NCI-H1930 (cell line): ENCODE data around the gene PCYOX1L.
"Not testable (repeated sequence)": the region's sequence is repeated elsewhere in the genome, so short reads cannot be mapped to it uniquely, and the experiment has no call there.

Experiments
- DNase-seq, 2 experiments: peaks; one replicate each; lab custom pipeline; 2025; lab: John Stamatoyannopoulos, UW

Gene PCYOX1L

DNA sequence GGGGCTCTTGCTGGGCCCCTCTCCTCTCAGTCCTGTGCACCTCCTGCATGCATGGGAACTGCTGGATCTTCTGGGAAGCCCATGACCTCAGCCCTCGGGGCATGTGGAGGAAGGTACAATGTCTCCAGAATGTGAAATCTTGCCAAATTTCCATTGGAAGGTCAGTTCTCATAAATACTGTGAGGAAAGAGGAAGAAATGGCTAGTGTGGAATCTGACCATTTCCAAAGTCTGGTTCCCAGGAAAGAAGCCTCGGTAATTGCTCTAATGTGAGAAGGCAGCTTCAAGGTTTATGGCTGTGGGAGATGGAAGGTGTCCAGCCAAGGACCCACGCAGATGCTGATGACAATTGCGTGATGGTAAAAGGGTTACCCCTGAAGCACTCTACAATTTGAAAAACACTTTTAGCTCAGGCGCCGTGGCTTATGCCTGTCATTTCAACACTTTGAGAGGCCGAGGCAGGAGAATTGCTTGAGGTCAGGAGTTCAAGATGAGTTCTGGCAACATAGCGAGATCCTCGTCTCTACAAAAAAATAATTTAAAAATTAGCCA, 29.3 kb downstream of the PCYOX1L start:
- no peak for DNase-seq

DNA sequence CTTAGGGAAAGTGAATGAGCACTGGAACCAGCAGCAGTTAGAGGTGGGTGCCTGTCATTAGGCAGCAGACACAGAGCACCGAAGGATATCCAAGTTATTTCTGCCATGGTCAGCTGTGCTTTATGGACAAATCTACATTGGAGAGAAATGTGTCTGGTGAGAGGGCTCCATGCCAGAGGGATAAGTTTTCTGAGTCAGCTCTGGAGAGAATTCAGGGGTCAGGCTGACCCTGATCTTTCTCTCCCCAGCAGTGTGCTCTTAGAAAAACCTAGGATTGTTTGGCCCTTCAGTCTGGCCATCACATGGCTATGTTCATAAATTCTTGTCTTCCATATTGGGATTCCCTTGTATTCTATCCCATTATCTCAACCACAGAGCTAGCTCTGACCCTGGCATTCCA, 30.1 kb downstream of the PCYOX1L start:
- DNase-seq, result no peak

DNA sequence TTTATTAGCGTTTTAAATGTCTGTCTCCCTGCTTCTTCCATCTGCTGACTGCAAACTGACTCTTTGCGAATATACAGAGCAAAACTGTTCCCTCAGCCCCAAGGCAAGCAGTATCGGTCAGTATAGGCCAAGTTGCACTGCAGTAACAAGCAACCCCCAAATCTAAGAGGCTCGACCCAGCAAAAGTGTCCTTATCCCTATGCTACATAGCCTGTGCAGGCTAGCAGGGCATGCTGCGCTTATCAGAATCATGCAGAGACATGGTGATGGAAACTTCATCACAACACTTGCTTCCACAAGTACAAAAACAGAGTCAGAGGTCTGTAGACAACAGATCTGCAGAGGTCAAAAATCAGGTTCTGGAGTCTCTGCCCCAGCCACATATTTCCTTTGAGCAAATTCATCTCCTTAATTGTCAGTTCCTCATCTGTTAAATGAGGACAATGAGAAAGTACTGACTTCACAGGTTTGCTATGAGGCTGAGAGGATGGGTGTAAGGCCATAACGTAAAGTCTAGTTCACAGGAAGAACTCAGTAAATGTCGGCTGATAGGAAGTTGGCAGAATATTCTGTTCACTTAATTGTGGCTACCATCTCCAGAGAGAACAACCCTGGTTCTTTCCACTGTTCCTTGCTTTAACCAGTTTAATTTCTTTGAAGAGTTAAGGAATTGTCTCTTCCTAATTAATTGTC, 30.8 kb downstream of the PCYOX1L start:
- DNase-seq, result no peak

DNA sequence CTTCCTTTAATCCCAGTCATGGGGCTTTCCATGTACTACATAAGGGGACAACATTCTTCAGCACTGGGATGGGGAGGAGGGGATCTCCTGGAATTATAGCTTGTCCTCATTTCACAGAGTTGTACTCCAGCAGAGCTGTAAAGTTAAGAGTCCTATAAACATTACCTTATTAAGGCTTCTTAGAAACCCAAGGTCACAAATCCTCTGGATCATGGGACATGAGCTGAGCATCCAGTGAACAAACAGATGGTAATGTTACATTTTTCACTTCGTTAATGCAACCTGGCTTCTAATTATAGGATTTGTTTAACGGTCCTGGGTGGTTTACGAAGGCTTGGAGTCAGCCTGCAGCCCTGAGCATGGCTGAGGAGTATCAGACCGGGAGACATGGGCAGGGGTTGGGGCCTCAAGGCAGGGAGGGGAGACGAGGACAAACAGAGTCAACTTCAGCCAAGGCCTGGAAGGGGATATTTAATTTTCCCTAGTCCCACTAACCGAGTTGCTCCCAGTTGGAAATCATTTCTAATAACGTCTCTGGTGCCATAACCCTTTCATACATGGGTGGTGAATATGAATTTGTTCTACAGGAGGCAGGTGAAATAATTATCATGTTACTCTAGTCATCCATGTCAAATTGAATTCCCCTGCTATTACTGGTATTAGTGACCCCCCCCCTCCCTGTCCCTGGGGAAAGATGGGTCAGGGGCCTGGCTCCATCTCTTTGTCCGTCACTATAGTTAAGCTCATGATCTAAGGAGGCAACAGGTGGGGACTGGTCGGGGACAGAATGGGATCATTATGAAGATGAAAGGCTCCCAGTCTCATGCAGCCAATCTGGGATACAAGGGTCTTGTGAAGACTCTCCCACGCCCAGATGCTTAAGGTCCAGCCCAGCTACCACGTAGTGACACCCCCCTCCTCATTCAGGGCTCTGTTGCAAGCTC, 32.0 kb downstream of the PCYOX1L start:
- no peak for DNase-seq

DNA sequence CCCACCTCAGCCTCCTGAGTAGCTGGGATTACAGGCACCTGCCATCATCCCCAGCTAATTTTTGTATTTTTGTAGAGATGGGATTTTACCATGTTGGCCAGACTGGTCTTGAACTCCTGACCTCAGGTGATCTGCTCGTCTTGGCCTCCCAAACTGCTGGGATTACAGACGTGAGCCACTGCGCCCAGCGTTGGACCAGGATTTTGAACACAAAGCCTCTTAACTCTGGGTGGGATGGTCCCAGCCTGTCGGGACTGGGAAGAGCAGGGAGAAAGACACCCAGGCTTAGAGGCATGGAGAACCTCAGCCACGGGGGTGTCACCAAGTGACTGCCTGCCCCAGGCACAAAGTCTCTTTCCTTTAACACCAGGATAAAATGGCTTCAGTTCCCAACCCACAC, 33.2 kb downstream of the PCYOX1L start:
- not testable (repeated sequence) for DNase-seq

DNA sequence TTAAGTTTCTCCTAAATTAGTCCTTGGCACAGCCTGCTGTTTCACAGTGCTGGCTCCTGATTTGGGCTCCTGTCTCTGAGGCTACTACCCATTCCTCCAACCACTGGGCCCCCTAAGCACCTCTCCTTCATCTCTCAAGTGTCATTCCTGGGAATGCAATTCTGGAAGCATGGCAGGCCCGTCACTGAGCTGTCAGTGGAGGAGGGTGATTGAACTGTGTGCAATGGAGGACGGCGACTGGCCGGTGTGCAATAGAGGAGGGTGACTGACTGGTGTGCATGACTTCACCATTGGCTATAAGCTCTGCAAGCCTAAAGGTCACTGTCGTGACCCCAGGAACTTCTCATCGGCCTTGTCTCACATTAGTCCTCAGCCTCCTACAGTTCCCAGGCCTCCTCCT, 33.7 kb downstream of the PCYOX1L start:
- no peak for DNase-seq

DNA sequence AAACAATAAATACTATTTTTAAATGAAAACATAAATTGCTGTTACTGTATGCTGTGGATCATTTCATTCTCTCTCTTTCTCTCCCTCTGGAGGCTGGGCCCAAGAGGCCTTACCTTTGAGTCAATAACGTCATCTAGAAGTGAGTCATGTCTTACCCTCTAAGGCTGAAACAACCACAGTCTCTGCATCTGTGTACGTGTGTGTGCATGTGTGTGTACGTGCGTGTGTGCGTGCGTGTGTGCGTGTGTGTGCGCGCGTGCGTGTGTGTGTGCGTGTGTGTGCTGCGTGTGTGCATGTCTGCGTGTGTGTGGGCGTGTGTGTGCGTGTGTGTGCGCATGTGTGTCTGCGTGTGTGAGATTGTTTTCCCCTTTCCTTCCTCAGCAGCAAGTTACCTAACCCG, 34.9 kb downstream of the PCYOX1L start:
- no peak for DNase-seq

DNA sequence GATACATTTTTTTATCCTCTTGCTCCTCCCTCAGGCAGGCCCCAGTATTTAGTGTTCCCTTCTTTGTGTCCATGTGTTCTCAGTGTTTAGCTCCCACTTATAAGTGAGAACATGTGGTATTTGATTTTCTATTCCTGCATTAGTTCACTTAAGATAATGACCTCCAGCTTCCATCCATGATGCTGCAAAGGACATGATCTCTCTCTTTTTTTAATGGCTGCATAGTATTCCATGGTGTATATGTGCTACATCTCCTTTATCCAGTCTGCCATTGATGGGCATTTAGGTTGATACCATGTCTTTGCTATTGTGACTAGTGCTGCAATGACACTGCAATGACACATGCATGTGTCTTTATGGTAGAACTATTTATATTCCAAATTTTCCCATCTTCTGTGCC, 37.1 kb downstream of the PCYOX1L start:
- not testable (repeated sequence) for DNase-seq

DNA sequence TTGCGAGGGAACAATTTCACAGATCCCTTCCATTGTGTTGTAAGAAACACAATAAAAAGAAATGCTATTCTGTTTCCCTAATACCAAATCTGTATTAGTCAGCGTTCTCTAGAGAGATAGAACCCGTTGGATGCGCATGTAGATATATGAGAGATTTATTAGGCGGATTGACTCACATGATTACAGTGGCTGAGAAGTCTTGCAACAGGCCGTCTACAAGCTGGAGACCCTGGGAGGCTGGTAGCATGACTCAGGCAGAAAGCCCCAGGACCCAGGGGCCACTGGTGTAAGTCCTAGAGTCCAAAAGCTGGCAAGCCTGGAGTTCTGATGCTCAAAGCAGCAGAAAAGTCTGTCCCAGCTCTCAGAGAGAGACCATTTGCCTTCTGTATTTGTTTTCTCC, 39.7 kb downstream of the PCYOX1L start:
- DNase-seq, result no peak

DNA sequence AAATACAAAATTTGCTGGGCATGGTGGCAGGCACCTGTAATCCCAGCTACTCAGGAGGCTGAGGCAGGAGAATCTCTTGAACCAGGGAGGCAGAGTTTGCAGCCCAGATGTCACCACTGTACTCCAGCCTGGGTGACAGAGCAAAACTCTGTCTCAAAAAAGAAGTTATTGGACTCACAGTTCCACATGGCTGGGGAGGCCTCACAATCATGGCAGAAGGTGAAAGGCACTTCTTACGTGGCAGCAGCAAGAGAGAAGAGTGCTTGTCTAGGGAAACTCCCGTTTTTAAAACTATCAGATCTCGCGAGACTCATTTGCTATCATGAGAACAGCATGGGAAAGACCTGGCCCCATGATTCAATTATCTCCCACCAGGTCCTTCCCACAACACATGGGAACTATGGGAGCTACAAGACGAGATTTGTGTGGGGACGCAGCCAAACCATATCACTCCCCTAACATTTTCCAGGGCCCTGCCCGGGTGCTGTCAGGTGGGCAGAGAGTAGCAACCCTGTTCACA, 41.0 kb downstream of the PCYOX1L start:
- not testable (repeated sequence) for DNase-seq

DNA sequence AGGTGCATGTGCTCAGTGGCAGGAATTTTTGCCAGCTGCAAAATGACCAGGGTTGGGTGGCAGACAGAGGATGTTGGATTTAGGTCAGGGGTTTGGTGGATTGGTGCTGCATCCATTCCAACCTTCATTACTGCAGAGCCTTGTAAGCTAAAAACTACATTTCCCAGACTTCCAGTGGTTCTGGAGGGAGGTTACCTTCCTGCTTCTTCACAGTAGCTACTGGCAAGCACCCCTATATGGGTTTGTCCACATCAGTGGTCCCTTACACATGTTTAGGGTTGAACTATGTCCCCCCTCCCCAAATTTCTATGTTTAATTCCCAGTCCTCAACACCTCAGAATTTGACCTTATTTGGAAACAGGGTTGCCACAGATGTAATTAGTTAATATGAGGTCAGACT, 41.9 kb downstream of the PCYOX1L start:
- no peak for DNase-seq

DNA sequence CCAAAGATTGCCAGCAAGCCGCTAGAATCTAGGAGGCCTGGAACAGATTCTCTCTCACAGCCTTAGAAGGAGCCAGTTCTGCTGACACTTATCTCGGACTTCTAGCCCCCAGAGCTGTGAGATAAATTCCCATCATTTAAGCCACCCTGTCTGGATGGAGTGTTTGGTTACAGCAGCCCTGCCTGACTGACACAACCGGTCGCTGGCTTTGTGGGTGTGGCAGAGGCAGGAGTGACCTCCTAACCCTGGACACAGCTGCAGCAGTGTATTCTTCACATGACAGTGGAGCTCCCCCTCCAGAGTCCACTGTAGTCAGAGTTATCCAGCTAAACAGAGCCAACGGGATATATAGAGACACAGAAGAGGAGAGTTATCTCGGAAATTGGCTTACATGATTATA, 42.5 kb downstream of the PCYOX1L start:
- no peak for DNase-seq

DNA sequence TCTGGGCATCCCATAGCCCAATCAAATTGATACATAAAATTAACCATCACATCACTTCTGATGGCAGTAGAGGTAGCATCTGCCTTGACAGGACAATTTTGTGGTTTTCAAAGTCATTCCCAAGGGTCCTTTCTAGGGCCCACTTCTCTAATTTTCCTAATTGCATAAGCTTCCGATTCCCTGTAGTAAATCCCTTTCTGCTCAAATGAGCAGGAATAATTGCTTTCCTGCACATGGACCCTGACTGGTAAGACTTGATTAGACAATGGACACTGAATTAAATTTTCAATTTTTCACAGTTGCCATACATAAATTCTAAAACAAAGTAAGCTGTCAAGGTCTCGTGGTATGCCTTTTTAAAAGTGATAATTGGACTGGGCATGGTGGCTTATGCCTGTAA, 43.2 kb downstream of the PCYOX1L start:
- no peak for DNase-seq

DNA sequence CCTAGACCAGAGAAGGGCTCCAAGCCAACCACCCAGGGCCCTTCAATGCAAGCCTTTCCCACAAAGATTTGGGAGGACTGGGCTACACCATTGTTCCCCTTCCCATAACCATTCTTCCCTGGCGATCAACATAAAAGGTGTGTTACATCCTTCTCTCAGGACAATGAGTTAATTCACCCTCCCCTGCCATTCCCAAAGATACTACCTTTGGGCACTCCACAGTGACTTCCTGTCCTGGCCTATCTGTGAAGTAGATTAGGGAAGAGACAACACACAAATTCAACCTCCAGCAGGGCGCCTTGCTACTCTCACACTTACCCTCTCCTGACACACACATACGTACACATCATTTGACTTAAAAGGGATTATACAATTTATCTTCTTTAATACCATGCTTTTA, 44.4 kb downstream of the PCYOX1L start:
- DNase-seq, result no peak

DNA sequence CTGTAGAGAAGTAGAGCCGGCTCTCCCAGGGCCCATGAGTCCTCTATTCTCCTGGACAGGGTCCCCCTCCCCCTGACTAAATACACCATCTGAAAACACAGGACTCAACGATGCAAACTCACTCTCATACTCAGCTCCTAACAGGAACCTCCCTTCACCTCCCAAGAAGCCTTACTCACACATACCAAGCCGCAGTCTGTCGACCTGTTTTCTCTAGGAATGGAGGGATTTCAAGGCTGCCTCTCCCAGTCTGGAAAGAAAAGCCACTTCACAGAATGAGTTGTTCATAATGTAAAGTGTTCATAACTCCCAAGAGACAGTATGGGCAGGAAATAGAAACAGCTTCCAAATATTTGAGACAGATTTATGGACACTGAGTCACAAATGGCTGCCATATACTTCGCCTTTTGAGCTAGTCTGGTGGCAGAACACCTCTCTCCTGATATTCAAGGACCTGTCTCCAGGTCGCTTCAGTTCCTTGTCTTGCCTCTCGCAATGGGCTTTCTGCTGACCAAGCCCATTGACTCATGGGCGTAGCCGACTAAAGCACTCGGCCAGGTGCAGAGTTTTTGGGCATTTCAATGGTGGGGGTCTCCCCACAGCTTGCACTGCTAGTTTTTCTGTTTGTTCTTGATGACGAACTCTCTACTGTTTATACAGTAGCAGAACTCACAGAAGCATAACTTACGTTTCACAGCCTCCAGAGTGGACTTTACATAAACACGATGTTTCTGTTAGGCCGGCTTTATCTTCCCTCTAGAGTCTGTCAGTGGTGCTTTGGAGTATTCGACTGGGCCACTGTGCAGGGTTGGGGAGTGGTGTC, 46.3 kb downstream of the PCYOX1L start:
- no peak for DNase-seq

DNA sequence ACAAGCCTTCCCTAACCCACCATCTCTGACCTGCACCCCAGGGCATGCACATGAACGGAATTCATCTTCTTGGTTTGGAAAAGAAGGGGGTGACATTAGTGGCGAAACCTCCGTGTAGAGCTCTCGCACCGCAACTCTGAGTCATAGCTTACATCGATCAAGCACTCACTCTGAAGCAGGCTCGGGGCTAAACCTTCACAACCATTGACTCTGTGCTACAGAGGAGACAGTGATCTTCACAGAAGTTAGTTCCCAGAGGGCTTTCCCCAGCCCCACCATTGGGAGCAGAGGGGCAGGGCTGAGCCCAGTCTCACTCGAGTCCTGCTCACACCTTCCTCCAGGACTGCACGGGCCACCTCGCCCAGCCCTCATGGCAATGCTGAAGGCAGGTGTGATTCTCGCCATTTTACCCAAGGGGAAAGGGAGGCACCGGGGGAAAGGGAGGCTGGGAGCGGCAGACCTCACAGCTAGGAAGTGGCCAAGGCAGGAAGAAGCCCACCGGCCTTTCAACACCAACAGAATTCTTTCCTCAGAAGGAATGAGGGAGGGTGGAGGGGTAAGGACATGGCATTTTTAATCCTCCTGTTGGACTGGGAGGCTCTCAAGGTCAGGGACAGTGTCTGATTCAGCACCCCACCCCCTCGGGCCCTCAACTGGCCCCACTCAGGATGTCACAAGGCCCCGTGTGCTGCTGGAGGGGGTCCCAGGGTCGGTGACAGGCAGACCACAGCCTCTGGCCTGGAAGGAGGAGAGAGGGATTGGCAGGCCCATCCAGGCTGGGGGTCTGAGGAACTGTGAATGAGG, 47.1 kb downstream of the PCYOX1L start:
- DNase-seq, result no peak

DNA sequence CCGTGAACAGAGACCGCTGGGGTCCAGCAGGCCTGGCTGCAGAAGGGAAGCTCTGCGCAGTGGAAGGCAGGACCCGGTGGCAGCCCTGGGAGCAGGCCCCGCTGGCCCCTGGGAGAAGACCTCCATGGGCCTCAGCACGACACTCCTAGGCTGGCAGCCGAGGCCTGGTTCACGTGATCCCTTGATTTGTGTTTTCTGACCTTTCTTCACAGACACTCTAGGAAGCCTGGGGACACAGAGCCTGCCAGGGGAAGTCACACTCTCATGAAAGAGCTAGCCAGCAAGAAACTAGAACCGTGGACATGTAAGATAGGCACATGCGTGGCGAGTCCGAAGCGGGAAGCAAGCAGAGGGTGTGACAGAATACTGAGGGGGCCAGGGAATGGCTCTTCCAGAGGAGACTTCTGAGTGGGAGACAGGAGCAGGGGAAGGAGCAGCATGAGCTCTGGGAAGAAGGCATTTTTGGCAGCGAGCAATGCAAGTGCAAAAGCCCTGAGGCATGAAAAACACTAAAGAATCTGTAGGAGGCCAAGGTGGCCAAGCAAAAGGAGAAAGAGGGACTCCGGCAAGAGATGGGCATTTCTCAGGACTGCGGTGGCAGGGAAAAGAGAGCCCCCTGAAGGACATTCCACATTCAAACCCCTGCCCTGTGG, 47.8 kb downstream of the PCYOX1L start:
- DNase-seq, result no peak

DNA sequence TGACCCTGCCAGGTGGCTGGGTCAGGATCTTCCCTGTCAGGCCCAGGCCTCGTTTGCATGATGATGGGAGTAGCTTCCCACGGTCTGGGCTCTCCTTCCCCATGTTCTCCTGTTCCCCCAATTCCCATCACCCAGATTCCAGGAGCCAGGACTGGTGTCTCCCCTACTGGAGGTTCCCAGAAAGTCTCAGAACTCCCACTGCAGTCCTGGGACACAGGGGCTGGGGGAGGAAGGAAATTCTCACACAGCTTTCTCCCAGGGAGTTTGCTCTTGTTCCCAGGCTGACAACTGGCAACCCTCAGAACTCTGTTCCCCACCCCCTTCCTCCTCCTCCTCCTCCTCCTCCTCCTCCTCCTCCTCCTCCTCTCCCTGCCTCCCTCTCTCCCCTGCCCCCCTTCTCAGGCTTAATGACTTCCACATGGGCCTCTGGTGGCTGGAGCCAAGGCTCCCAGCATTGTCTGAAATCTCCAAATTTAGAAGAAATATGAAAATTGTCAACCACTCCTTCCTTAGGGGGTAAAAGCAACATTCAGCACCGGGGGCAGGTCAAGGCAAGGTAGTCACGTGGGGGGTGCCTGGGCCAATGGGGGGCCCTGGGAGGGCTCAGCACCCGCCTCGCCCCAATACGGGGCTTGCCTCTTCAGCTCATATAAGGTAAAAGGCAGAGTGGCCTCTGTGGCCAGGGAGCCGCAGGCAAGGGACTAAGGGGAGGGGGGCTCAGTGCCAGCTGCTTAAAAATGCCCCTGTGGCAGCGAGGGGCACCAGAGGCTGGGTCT, 48.5 kb downstream of the PCYOX1L start:
- DNase-seq, result no peak

DNA sequence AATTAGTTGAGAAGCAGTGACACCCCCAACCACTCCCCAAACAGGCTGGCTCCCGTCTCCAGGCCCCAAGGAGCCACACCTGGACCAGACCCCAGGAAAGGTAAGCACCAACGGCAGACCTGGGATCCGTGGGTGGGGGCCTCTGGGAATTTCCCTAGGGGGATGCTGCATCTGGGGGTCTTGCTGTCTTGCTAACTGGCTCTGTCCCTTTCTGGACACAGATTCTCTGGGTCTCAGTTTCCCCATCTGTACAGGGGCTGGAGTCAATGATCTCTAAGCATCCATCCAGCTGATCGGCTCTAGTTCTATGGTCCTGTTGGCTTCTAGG, 49.1 kb downstream of the PCYOX1L start:
- DNase-seq, result no peak
